HG03039 (cell line): ENCODE results near the gene ATAD5.

Experiments used
- ATAC-seq: cut with Tn5 transposase; IDR thresholded peaks from one replicate; pipeline ENCODE4 v1.9.1; 2021; ENCODE audit warnings: mild to moderate bottlenecking, moderate library complexity; ENCODE audit not compliant: unreplicated experiment

ATAD5 gene

GRCh38 chr17:30939051-30939689 lies 107.4 kb downstream of the ATAD5 start:
- ATAC-seq, result no peak

- ATAC-seq, result no peak
Observed at GRCh38 chr17:30942308-30943079, 110.7 kb downstream of the ATAD5 start.
